Effector CD4-positive, alpha-beta T cell (primary cell): ENCODE data around the gene ACTRT2.

Experiments used
- DNase-seq: peaks from one replicate; pipeline ENCODE4 v3.0.0-alpha.2; 2020

The ACTRT2 gene

GRCh38 chr1:3003039-3003940 is 18.0 kb upstream of the ACTRT2 start:
- DNase-seq, result no peak

DNA sequence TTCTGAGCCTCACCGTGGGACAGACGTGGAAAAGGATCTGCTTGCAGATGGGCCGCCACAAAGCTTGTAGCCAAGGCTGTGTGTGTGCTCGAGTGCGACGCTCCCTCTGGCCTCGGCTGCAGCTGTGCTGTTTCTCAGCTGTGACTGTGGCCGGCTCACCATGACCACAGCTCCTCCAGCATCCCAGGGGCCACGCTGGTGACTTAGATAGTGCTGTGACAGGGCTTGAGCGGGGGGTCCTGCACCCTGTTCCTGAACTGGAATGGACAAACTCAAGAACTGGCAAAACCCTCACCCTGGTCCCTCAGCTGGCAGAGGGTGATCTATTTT is 17.4 kb upstream of the ACTRT2 start:
- no peak for DNase-seq

- no peak for DNase-seq
These were observed 16.7 kb upstream of the ACTRT2 start for GRCh38 chr1:3004285-3005205.

GRCh38 chr1:3005771-3006170 is 15.5 kb upstream of the ACTRT2 start:
- DNase-seq, result no peak

DNA sequence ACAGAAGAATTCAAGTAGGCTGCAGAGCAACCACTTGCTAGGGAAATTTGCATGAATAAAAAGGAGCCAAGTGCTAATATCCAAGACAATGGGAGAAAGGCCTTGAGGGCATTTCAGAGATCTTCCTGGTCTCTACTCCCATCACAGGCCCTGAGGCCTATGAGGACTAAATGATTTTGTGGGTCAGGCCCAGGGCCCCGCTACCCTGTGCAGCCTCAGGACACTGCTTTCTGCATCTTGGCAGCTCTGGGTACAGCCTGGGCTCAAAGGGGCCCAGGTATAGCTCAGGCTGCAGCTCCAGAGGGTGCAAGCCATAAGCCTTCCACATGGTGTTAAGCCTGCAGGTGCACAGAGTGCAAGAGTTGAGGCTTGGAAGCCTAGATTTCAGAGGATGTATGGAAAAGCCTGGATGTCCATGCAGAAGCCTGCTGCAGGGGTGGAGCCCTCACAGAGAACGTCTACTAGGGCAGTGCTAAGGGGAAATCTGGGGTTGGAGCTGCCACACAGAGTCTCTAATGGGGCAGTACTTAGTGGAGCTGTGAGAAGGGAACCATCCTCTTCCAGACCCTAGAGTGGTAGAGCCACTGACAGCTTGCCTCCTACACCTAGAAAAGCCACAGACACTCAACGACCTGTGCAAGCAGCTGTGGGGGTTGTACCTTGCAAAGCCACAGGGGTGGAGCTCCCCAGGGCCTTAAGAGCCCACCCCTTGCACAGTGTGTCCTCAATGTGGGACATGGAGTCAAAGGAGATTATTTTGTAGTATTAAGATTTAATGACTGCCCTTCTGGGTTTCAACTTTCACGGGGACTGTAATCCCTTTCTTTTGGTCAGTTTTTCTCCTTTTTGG is 13.7 kb upstream of the ACTRT2 start:
- DNase-seq, result no peak

- DNase-seq, result no peak
These were observed 12.2 kb upstream of the ACTRT2 start for GRCh38 chr1:3009021-3009420.

- DNase-seq, result no peak
These were observed 11.7 kb upstream of the ACTRT2 start for GRCh38 chr1:3009556-3009955.

DNA sequence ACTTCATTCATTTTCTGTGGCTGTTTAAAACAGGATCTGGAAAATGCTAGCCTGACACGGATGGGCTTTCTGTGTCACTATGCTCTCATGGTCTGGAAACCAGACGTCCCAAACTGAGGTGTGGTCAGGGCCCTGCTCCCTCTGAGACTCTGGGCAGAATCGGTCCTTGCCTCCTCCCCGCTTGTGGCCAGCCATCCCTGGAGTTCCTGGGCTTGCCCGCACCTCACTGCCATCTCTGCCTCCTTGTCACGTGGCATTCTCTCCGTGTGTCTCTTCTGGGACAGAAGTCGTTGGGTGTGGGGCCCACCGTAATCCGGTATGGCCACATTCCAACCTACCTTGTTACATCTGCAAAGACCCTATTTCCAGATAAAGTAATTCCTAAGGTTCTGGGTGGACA is 10.1 kb upstream of the ACTRT2 start:
- no peak for DNase-seq

DNA sequence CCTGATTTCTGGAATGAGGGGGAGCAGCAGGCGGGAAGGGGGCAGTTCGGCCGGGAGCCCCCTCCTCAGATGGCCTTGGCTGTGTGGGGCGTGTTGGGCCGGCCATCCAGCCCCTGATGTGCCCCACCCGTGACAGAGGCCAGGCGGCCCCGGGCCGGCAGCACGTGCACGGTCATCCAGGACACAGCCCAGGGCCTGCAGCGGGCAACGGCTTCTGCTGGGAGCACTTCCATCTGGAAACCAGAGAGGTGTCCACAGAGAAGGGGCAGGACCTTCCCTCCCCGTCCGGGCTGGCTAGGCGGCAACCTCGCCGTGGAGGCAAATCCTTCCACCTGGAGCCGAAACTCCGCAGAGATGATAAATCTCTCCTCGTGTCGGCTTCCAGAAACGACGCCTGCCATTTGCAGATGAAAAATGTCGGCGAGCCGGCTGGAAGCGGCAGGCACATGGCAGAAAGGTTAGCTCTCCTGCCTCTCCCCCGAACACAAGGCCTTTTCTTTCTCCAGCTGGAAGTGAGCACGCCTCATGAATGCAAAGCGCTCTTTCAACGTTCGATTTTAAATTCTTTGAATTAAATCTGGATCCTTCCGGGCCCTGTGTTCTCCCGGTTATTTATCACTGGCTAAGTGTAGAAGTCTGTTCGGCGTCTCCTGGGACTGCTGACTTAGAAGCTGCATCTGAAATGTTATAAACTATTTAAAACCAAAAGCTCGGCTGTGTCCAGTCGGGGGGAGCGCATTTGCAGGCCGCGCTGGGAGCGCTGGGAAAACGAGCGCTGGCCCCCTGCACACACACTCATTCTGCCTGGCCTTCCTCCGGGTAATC is 9.4 kb upstream of the ACTRT2 start:
- DNase-seq, result no peak

- peak; percentile 16 for DNase-seq
These were observed 8.6 kb upstream of the ACTRT2 start for GRCh38 chr1:3012456-3013291.

- no peak for DNase-seq
These were observed 7.8 kb upstream of the ACTRT2 start for GRCh38 chr1:3013371-3014049.

DNA sequence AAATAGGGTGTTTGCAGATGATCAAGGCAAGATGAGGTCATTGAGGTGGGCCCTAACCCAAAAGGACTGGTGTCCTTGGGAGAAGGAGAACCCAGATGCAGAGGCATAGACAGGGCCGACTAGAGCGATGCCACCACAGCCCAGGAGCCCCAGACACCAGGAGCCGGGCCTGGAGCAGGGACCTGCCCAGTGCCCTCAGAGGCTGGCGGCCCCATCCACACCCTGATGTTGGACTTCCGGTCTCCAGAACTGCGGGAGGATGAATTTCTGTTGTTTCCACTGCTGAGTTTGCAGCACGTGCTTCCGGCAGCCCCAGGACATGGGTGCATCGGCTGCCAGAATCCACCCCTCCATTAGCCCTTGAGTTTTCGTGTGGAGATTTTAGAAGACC is 7.2 kb upstream of the ACTRT2 start:
- DNase-seq, result no peak

GRCh38 chr1:3014443-3015268 is 6.6 kb upstream of the ACTRT2 start:
- no peak for DNase-seq

- no peak for DNase-seq
These were observed 6.0 kb upstream of the ACTRT2 start for GRCh38 chr1:3015269-3015635.

GRCh38 chr1:3015744-3016143 is 5.5 kb upstream of the ACTRT2 start:
- DNase-seq, result no peak

DNA sequence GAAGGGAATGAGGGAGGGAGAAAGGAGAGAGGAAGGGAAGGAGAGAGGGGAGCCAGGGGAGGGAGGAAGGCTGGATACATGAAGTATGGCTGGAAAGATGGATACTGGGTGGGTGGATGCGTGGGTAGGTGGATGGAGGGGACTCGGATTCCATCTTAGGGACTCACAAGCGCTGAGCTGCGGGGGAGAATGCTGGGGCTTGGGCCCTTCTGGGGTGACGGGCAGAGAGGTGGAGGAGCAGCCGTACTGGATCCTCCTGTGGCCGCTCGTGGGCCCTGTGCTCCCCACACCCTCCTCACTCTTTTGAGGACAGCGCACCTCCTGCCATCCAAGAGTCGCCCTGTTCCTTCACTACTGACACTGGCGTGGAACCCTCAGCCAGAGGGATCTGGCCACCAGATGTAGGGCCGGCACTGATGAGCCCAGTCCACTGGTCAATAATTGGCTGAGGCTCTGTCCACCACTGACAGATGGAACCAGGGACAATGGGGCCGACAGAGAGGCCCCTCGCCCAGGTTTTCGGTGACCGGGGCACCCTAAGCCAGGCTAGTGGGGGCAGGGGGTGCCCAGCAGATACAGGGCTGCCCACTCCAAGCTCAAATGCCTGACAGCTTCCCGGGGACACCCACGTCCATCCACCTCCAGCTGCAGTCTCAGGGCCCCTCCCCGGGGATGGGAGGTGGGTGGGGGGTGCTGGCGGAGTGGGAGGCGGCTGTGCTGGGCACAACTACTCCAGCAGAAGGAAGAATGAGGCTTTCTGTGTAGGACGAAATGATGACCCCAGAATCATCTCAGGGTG is 4.4 kb upstream of the ACTRT2 start:
- no peak for DNase-seq

GRCh38 chr1:3017440-3018050 is 3.7 kb upstream of the ACTRT2 start:
- no peak for DNase-seq

GRCh38 chr1:3018051-3018471 is 3.2 kb upstream of the ACTRT2 start:
- DNase-seq, result no peak
